Measurements from ENCODE around the gene SMIM32. TPM values are rescaled to one million over a fixed set of nuclear protein-coding genes. Genes with fewer than 3 reads are reported as not detected.

The SMIM32 gene
- total RNA-seq, 1 experiment from 2014 or later: 0.42 TPM

DNA sequence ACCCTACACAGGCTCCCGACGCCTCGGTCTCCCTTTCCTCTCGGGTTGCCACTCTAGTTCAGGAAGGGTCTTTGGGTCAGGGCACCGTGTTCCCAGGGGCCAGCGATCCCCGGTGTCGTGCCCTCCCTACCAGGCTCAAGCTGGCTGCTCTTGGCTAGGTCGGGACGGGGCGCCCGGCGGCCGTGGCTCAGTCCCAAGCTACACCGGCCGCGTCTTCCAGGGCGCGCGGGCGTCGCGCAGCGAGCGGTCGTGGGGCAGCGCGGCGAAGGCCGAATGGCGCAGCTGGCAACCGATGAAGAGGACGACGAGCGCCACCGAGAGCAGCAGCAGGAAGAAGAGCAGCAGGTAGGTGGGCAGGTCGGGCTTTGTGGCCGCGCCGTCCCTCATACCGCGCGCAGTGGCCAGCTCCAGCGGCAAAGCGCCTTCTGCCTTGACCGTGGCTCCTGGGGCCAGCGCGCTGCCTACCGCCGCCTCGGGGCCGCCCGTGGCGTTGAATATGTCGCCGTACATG lies 892 bp downstream of the SMIM32 start:
- no TSS peak for BruUV-seq (replicated peaks)
- H3K27ac Mint-ChIP-seq (ENCODE audit: unreplicated experiment): no peak overlapping the region
- CTCF ChIA-PET: no interaction called here

DNA sequence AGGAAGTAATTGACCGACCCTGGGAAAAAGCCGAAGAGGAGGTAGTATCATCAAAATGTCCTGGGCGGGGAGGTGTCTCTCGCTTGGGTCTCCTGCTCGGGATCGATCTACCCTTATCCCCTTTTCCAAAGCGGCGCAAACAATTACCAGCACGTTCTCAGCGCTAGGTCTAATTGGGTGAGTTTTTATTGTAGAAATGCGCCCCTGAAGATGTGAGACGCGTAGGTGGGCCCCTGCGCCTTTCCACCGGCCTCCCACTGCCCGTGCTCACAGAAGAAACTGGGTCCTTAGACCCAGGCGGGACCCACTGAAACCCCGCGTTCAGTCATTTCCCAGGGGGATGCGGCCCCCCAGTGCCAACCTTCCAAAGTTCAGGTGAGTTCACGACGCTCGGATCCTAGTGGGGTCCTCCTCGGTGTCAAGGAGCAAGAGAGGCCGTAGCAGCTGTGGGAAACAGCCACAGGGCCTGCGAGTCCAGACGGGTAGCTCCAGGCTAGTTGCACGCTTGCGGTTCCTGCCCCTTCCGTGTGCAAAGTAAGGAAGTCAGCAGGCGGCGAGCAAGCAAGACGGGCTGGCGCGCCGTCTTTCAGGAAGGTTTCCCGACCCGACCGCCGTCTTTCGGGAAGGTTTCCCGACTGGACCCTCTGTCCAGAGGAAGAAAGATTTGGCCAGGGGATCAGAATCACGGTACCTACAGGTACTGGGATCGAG lies 1.5 kb downstream of the SMIM32 start:
- intact Hi-C loops (cut with micrococcal nuclease; ENCODE audit: unreplicated experiment): no loop called here
- TF ChIP-seq, protein P1, sequence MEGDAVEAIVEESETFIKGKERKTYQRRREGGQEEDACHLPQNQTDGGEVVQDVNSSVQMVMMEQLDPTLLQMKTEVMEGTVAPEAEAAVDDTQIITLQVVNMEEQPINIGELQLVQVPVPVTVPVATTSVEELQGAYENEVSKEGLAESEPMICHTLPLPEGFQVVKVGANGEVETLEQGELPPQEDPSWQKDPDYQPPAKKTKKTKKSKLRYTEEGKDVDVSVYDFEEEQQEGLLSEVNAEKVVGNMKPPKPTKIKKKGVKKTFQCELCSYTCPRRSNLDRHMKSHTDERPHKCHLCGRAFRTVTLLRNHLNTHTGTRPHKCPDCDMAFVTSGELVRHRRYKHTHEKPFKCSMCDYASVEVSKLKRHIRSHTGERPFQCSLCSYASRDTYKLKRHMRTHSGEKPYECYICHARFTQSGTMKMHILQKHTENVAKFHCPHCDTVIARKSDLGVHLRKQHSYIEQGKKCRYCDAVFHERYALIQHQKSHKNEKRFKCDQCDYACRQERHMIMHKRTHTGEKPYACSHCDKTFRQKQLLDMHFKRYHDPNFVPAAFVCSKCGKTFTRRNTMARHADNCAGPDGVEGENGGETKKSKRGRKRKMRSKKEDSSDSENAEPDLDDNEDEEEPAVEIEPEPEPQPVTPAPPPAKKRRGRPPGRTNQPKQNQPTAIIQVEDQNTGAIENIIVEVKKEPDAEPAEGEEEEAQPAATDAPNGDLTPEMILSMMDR (IDR thresholded peaks at IDR 0.05; ENCODE audit: unreplicated experiment): no peak
- peak; percentile 27 for DNase-seq
- H3K36me3 Mint-ChIP-seq (ENCODE audit: insufficient read depth, unreplicated experiment): peaks cover 23% of the 10 kb centered on the region
- peaks cover 25% of the 10 kb centered on the region for H3K4me1 Mint-ChIP-seq (ENCODE audit: low read depth, unreplicated experiment)
- H3K4me3 Mint-ChIP-seq (ENCODE audit: low read depth, unreplicated experiment): peak overlapping the region; percentile 86
- no TSS peak for BruUV-seq (replicated peaks)
- CTCF ChIA-PET: no interaction called here
- H3K27ac Mint-ChIP-seq (ENCODE audit: unreplicated experiment): no peak overlapping the region
- H3K27me3 Mint-ChIP-seq (ENCODE audit: unreplicated experiment): peaks cover 40% of the 10 kb centered on the region
- H3K9me3 Mint-ChIP-seq (ENCODE audit: low read depth, unreplicated experiment): peaks cover 2% of the 10 kb centered on the region

More for the DNA sequence above, 892 bp downstream of the SMIM32 start:
- H3K36me3 Mint-ChIP-seq (ENCODE audit: insufficient read depth, unreplicated experiment): peaks cover 23% of the 10 kb centered on the region
- TF ChIP-seq, protein P1 (IDR thresholded peaks at IDR 0.05; ENCODE audit: unreplicated experiment): no peak
- peaks cover 40% of the 10 kb centered on the region for H3K27me3 Mint-ChIP-seq (ENCODE audit: unreplicated experiment)
- intact Hi-C loops (cut with micrococcal nuclease; ENCODE audit: unreplicated experiment): no loop called here
- H3K4me1 Mint-ChIP-seq (ENCODE audit: low read depth, unreplicated experiment): peaks cover 21% of the 10 kb centered on the region
- H3K4me3 Mint-ChIP-seq (ENCODE audit: low read depth, unreplicated experiment): peak overlapping the region; percentile 86
- H3K9me3 Mint-ChIP-seq (ENCODE audit: low read depth, unreplicated experiment): peaks cover 2% of the 10 kb centered on the region
- peak; percentile 53 for DNase-seq

DNA sequence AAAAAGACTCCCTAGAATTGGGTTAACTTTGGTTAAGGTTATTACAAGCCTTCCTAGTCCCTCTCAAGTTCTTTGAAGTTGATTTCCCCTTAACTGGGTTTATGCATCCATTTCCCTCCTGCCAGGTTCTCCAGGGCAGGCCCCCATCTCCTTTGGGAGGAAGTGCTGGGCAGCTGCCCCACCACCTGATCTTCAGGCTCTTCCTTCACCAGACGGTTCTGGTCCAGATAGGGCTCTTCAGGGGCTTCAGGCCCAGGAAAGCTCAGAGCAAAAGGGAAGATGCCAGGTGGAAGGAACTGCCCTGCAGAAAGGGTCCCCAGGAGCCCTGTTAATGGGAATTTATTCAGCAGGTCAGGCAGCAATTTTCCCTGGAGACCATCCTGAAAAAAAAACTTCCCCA lies 2.1 kb downstream of the SMIM32 start:
- peaks cover 40% of the 10 kb centered on the region for H3K27me3 Mint-ChIP-seq (ENCODE audit: unreplicated experiment)
- CTCF ChIA-PET: no interaction called here
- H3K36me3 Mint-ChIP-seq (ENCODE audit: insufficient read depth, unreplicated experiment): peaks cover 27% of the 10 kb centered on the region
- intact Hi-C loops (cut with micrococcal nuclease; ENCODE audit: unreplicated experiment): no loop called here
- H3K4me1 Mint-ChIP-seq (ENCODE audit: low read depth, unreplicated experiment): peaks cover 31% of the 10 kb centered on the region
- H3K4me3 Mint-ChIP-seq (ENCODE audit: low read depth, unreplicated experiment): no peak overlapping the region
- no TSS peak for BruUV-seq (replicated peaks)
- DNase-seq: no peak
- H3K9me3 Mint-ChIP-seq (ENCODE audit: low read depth, unreplicated experiment): peaks cover 2% of the 10 kb centered on the region
- TF ChIP-seq, protein P1 (IDR thresholded peaks at IDR 0.05; ENCODE audit: unreplicated experiment): no peak
- H3K27ac Mint-ChIP-seq (ENCODE audit: unreplicated experiment): no peak overlapping the region

DNA sequence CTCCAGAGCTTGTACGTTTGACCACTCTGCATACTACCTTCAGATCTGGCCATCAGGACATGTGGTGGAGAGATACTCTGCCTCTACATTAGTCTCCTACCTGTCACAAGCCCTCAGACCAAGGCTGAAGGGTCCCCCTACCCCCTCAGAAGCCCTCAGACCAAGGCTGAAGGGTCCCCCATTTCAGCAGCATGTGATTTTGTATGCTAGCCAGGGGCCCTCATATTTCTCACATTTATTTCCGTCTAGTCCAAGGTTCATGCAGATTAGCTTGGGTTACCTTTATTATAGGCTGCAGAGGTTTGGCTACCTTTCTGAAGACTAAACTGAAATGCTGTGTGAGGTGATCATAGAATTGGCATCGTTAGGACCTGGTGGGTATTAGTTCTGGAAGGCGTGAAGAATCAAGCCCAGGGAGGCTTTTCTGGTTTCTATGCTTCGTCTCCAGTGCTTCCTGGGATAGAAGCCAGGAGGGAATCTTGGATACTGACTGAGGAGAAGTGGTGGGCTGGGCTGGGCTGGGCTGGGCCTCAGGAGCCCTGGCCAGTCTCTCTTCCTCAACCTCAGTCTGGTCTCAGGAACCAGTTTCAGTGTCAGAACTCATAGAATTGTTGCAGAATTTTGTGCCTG lies 2.8 kb downstream of the SMIM32 start:
- peaks cover 40% of the 10 kb centered on the region for H3K27me3 Mint-ChIP-seq (ENCODE audit: unreplicated experiment)
- H3K9me3 Mint-ChIP-seq (ENCODE audit: low read depth, unreplicated experiment): peaks cover 2% of the 10 kb centered on the region
- H3K27ac Mint-ChIP-seq (ENCODE audit: unreplicated experiment): no peak overlapping the region
- no peak for DNase-seq
- H3K4me1 Mint-ChIP-seq (ENCODE audit: low read depth, unreplicated experiment): peaks cover 38% of the 10 kb centered on the region
- H3K4me3 Mint-ChIP-seq (ENCODE audit: low read depth, unreplicated experiment): no peak overlapping the region
- BruUV-seq (replicated peaks): TSS peak; percentile 12
- TF ChIP-seq, protein P1 (IDR thresholded peaks at IDR 0.05; ENCODE audit: unreplicated experiment): no peak
- peaks cover 28% of the 10 kb centered on the region for H3K36me3 Mint-ChIP-seq (ENCODE audit: insufficient read depth, unreplicated experiment)
- CTCF ChIA-PET: no interaction called here
- intact Hi-C loops (cut with micrococcal nuclease; ENCODE audit: unreplicated experiment): no loop called here
